ENCODE data around the gene KDM4F.
"Not testable (repeated sequence)": the region's sequence is repeated elsewhere in the genome, so short reads cannot be mapped to it uniquely, and the experiment has no call there.

The KDM4F gene

DNA sequence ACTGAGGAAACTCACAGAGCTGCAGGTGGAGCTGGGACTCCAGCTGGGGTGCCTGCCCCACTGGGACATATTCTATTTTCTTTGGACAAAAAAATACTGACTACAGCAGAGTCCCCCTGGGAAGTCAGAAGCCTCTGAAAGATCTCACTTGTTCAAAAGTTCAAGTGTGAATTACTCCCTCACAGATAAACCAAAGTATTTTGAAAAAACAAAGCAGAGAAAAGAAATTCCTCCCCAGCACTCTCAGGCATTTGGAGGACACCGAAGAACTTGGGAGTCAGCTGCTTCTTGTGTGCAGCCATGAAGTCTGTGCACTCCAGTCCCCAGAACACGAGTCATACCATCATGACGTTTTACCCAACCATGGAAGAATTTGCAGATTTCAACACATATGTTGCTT lies at the start of gene KDM4F:
TSS of gene KDM4F (plus strand) at position 301 of the 400 bp plus-strand sequence.
- H3K36me3 Mint-ChIP-seq; DNase-seq (ENCODE audit: low spot score in 2 of 2); H3K9me3 Mint-ChIP-seq; H3K4me3 Mint-ChIP-seq; H3K4me1 Mint-ChIP-seq; ATAC-seq; H3K27ac Mint-ChIP-seq: not testable (repeated sequence)

GRCh38 chr11:95003716-95004115 lies 45.5 kb upstream of the KDM4F start:
- no peaks in the 10 kb centered on the region for H3K9me3 Mint-ChIP-seq
- no peaks in the 10 kb centered on the region for H3K4me1 Mint-ChIP-seq
- no peak for ATAC-seq
- no peak overlapping the region for H3K27ac Mint-ChIP-seq
- no peak for DNase-seq (ENCODE audit: low spot score in 2 of 2)
- H3K4me3 Mint-ChIP-seq, result no peak overlapping the region
- H3K36me3 Mint-ChIP-seq, result no peaks in the 10 kb centered on the region

DNA sequence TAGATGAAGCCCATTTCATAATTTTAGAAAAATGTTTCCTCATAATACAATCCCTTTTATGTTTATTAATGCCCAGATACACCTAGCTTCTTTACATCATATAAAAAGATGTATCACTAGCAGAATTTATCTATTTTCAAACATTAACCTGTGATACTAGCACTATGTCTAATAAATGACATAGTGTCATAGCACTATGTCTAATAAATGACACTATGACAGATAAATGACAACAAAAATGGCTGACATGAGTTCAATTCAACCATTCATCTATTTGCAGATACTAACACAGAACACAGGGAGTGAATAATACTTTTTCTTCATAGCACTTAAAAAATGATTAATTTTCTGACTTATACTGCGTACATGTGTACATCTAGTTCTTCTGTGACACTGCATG lies 43.6 kb upstream of the KDM4F start:
- no peak overlapping the region for H3K4me3 Mint-ChIP-seq
- H3K27ac Mint-ChIP-seq, result no peak overlapping the region
- no peaks in the 10 kb centered on the region for H3K36me3 Mint-ChIP-seq
- no peak for DNase-seq (ENCODE audit: low spot score in 2 of 2)
- H3K9me3 Mint-ChIP-seq, result no peaks in the 10 kb centered on the region
- no peaks in the 10 kb centered on the region for H3K4me1 Mint-ChIP-seq
- no peak for ATAC-seq

DNA sequence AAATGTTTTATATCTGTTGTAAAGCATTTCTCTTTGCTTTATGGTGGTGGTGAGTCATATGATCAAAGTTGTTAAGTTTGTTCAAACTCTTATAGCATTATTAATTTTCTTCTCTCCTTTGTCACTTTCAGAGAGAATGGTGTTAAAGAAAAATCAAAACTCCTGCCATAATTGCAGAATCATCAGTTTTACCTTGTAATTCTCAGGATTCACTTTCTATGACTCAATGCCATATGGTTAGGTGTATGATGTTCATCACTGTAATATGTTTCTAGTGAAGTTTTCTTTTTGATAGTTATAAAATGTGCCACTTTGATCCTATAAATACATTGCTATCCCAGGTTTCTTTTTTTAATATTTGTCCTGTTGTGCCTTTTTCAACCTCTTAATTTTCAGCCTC lies 37.8 kb upstream of the KDM4F start:
- no peaks in the 10 kb centered on the region for H3K4me1 Mint-ChIP-seq

GRCh38 chr11:95014184-95014821 lies 34.9 kb upstream of the KDM4F start:
- Mint-ChIP-seq H3K27ac (no peak overlapping the region), H3K4me1 (no peaks in the 10 kb centered on the region), H3K9me3 (no peaks in the 10 kb centered on the region), H3K4me3 (no peak overlapping the region), H3K36me3 (no peaks in the 10 kb centered on the region)
- no peak for DNase-seq (ENCODE audit: low spot score in 2 of 2)
- ATAC-seq, result no peak

More for the DNA sequence above, 37.8 kb upstream of the KDM4F start:
- Mint-ChIP-seq H3K9me3 (no peaks in the 10 kb centered on the region), H3K36me3 (no peaks in the 10 kb centered on the region), H3K4me3 (no peak overlapping the region), H3K27ac (no peak overlapping the region)
- ATAC-seq, result no peak
- DNase-seq (ENCODE audit: low spot score in 2 of 2), result no peak

DNA sequence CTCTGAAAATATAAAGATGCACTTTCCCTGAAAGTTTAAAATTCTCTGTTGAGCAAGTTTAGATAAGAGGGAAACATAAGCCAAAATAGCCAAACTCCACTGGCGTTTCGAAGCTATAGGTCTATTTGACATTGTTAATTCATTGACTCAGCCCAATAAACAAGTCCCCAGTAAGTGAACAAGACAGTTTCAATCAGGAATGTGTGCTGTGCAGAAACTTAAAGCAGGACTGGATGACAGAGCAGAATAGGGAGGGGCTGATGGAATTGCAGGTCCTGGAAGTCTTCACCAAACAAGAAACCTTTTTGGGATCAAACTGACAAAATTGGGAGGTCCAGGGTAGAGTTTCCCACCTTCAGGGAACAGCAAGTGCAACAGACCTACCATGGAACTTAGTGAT lies 33.1 kb upstream of the KDM4F start:
- Mint-ChIP-seq H3K36me3 (no peaks in the 10 kb centered on the region), H3K4me1 (no peaks in the 10 kb centered on the region), H3K9me3 (no peaks in the 10 kb centered on the region), H3K4me3 (no peak overlapping the region), H3K27ac (no peak overlapping the region)
- no peak for ATAC-seq
- DNase-seq (ENCODE audit: low spot score in 2 of 2), result no peak

GRCh38 chr11:95021468-95021867 lies 27.8 kb upstream of the KDM4F start:
- DNase-seq (ENCODE audit: low spot score in 2 of 2); H3K4me1 Mint-ChIP-seq; H3K36me3 Mint-ChIP-seq; H3K4me3 Mint-ChIP-seq; H3K27ac Mint-ChIP-seq; H3K9me3 Mint-ChIP-seq; ATAC-seq: not testable (repeated sequence)

DNA sequence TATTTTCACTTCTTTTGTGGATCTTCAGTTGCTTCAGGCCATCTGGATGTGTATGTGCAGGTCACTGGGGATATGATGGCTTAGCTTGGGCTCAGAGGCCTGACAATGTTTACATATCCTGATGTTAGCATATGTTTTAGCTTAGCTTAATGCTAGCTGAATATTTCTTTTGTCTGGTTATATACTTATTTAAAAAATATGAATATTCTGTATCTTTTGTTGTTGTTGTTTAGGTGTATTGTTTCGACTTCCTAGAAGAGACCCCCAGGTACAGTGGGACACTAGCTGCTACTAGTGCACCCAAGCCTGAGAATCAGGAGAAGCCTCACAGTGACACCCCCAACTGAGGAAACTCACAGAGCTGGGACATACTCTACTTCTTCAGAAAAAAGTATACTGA lies 24.3 kb upstream of the KDM4F start, which contains the start of gene KDM4E:
TSS of gene KDM4E (plus strand) at position 301 of the 400 bp plus-strand sequence. CDS start 300 bp downstream, outside the sequence.
- Mint-ChIP-seq H3K4me1 (no peaks in the 10 kb centered on the region), H3K27ac (no peak within 1 kb of the TSS), H3K9me3 (no peaks in the 10 kb centered on the region), H3K36me3 (no peaks in the 10 kb centered on the region), H3K4me3 (no peak within 1 kb of the TSS)
- no peak for ATAC-seq
- no peak for DNase-seq (ENCODE audit: low spot score in 2 of 2)

DNA sequence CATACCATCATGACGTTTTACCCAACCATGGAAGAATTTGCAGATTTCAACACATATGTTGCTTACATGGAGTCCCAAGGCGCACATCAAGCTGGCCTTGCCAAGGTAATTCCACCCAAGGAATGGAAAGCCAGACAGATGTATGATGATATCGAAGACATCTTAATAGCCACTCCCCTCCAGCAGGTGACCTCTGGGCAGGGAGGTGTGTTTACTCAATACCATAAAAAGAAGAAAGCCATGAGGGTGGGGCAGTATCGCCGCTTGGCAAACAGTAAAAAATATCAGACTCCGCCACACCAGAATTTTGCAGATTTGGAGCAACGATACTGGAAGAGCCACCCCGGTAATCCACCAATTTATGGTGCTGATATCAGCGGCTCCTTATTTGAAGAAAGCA lies 23.6 kb upstream of the KDM4F start:
- not testable (repeated sequence) for ATAC-seq; DNase-seq (ENCODE audit: low spot score in 2 of 2); H3K36me3 Mint-ChIP-seq; H3K4me1 Mint-ChIP-seq; H3K4me3 Mint-ChIP-seq; H3K27ac Mint-ChIP-seq; H3K9me3 Mint-ChIP-seq

DNA sequence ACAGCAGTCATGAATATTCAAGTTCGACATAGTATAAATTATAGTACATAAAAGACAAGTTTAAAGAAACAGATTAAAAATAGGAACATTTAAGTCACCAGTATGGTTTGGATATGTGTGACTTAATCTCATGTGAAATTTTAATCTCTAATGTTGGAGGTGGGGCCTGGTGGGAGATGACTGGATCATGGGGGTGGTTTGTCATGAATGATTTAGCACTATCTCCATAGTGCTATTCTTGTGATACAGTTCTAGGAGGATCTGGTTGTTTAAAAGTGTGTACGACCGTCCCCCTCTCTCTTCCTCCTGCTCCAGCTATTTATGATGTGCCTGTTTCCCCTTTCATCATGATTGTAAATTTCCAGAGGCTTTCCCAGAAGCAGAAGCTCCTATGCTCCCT lies 20.9 kb upstream of the KDM4F start:
- DNase-seq (ENCODE audit: low spot score in 2 of 2), result no peak
- Mint-ChIP-seq H3K4me3 (no peak overlapping the region), H3K9me3 (no peaks in the 10 kb centered on the region), H3K36me3 (no peaks in the 10 kb centered on the region), H3K4me1 (no peaks in the 10 kb centered on the region), H3K27ac (no peak overlapping the region)
- no peak for ATAC-seq

DNA sequence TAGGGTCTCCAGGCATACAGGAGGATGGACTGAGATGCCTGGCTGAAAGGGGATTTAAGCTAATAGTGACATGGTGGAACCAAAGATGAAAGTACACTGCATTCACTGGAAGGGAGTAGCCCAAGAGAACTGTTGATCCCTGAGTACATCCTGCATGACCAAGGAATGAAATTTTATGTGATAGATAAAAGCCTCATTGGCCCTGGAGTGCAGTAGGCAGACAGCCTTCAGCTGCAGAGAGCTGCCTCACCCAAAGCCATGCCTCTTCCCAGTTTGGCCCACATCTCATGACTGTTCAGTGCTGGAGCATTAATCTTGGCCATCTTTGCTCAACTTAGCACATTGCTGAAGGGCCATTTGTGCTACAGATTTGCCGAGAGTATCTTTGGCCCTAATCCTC lies 16.2 kb upstream of the KDM4F start:
- Mint-ChIP-seq H3K4me3 (no peak overlapping the region), H3K4me1 (no peaks in the 10 kb centered on the region), H3K36me3 (no peaks in the 10 kb centered on the region), H3K9me3 (no peaks in the 10 kb centered on the region), H3K27ac (no peak overlapping the region)
- ATAC-seq (no peak), DNase-seq (ENCODE audit: low spot score in 2 of 2) (no peak)

GRCh38 chr11:95035316-95035715 lies 13.9 kb upstream of the KDM4F start:
- Mint-ChIP-seq H3K4me1 (no peaks in the 10 kb centered on the region), H3K27ac (no peak overlapping the region), H3K4me3 (no peak overlapping the region), H3K9me3 (no peaks in the 10 kb centered on the region), H3K36me3 (no peaks in the 10 kb centered on the region)
- no peak for ATAC-seq
- DNase-seq (ENCODE audit: low spot score in 2 of 2), result no peak

DNA sequence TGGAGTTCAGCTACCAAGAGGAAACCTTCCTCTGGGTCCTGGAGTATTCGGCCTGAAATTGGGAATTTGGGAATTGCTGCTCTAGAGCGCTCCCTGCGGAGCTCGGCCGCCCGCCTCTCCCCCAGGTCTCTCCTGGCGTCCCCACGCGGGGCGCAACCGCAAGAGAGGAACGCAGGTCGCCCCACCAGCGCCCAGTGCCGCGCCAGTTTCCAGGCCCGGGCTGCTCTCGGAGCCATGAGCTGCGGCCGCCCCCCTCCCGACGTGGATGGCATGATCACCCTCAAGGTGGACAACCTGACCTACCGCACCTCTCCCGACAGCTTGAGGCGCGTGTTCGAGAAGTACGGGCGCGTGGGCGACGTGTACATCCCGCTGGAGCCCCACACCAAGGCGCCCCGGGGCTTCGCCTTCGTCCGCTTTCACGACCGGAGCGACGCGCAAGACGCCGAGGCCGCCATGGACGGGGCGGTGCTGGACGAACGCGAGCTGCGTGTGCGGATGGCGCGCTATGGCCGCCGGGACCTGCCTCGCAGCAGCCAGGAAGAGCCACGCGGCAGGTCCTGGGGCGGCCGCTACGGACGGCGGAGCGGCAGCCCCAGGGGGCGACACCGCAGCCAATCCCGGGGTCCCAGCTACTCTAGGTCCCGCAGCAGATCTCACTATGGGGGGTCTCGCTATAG lies 11.7 kb upstream of the KDM4F start:
- ATAC-seq (peak; percentile 39), DNase-seq (ENCODE audit: low spot score in 2 of 2) (peak in 1 of 2 donors; percentile 46)
- H3K27ac Mint-ChIP-seq, H3K9me3 Mint-ChIP-seq, H3K4me1 Mint-ChIP-seq, H3K36me3 Mint-ChIP-seq: not testable (repeated sequence)
- H3K4me3 Mint-ChIP-seq, result peak overlapping the region; percentile 16

GRCh38 chr11:95042239-95042638 lies 7.0 kb upstream of the KDM4F start:
- Mint-ChIP-seq H3K9me3 (no peaks in the 10 kb centered on the region), H3K4me3 (no peak overlapping the region), H3K4me1 (no peaks in the 10 kb centered on the region), H3K36me3 (no peaks in the 10 kb centered on the region), H3K27ac (no peak overlapping the region)
- DNase-seq (ENCODE audit: low spot score in 2 of 2) (no peak), ATAC-seq (no peak)

GRCh38 chr11:95042906-95043305 lies 6.3 kb upstream of the KDM4F start:
- no peaks in the 10 kb centered on the region for H3K4me1 Mint-ChIP-seq
- H3K36me3 Mint-ChIP-seq, result no peaks in the 10 kb centered on the region
- DNase-seq (ENCODE audit: low spot score in 2 of 2) (no peak), ATAC-seq (no peak)
- H3K4me3 Mint-ChIP-seq, result no peak overlapping the region
- H3K9me3 Mint-ChIP-seq, result no peaks in the 10 kb centered on the region
- no peak overlapping the region for H3K27ac Mint-ChIP-seq

GRCh38 chr11:95044010-95044409 lies 5.2 kb upstream of the KDM4F start:
- H3K36me3 Mint-ChIP-seq, result no peaks in the 10 kb centered on the region
- no peak for DNase-seq (ENCODE audit: low spot score in 2 of 2)
- H3K9me3 Mint-ChIP-seq, result no peaks in the 10 kb centered on the region
- ATAC-seq, result no peak
- no peaks in the 10 kb centered on the region for H3K4me1 Mint-ChIP-seq
- H3K27ac Mint-ChIP-seq, result no peak overlapping the region
- no peak overlapping the region for H3K4me3 Mint-ChIP-seq
